GM19043 (cell line): ENCODE measurements around the gene LHX8.
"Not testable (repeated sequence)": the region's sequence is repeated elsewhere in the genome, so short reads cannot be mapped to it uniquely, and the experiment has no call there.

Experiments used
- ATAC-seq: cut with Tn5 transposase; IDR thresholded peaks from one replicate; pipeline ENCODE4 v1.9.1; 2021; ENCODE audit warnings: low read depth; ENCODE audit not compliant: unreplicated experiment

Gene LHX8

GRCh38 chr1:75133750-75134646 lies at the start of gene LHX8:
TSS of gene LHX8 (plus strand) at chr1:75134388. CDS start at chr1:75136615, 2,227 bp downstream.
- ATAC-seq, result no peak

- no peak for ATAC-seq
Measured at GRCh38 chr1:75085931-75086330, 48.3 kb upstream of the LHX8 start.

- no peak for ATAC-seq
Measured at GRCh38 chr1:75087278-75087677, 46.9 kb upstream of the LHX8 start.

- ATAC-seq, result no peak
Measured at GRCh38 chr1:75092141-75092540, 42.0 kb upstream of the LHX8 start.

- ATAC-seq, result no peak
Measured at GRCh38 chr1:75097654-75098053, 36.5 kb upstream of the LHX8 start.

- ATAC-seq, result no peak
Measured at GRCh38 chr1:75099581-75099980, 34.6 kb upstream of the LHX8 start.

GRCh38 chr1:75100481-75101092 lies 33.6 kb upstream of the LHX8 start:
- no peak for ATAC-seq

- not testable (repeated sequence) for ATAC-seq
Measured at GRCh38 chr1:75112362-75112951, 21.7 kb upstream of the LHX8 start.

- ATAC-seq, result no peak
Measured at GRCh38 chr1:75115654-75116053, 18.5 kb upstream of the LHX8 start.

- ATAC-seq, result no peak
Measured at GRCh38 chr1:75123756-75124155, 10.4 kb upstream of the LHX8 start.

GRCh38 chr1:75124510-75124909 lies 9.7 kb upstream of the LHX8 start:
- no peak for ATAC-seq

- no peak for ATAC-seq
Measured at GRCh38 chr1:75125161-75125726, 8.9 kb upstream of the LHX8 start.

- no peak for ATAC-seq
Measured at GRCh38 chr1:75126611-75127101, 7.5 kb upstream of the LHX8 start.

GRCh38 chr1:75127916-75128717 lies 6.1 kb upstream of the LHX8 start:
- ATAC-seq, result no peak

- ATAC-seq, result no peak
Measured at GRCh38 chr1:75129660-75129982, 4.6 kb upstream of the LHX8 start.

- ATAC-seq, result no peak
Measured at GRCh38 chr1:75129983-75130789, 4.0 kb upstream of the LHX8 start.

- no peak for ATAC-seq
Measured at GRCh38 chr1:75130865-75131564, 3.2 kb upstream of the LHX8 start.

GRCh38 chr1:75131565-75132241 lies 2.5 kb upstream of the LHX8 start:
- ATAC-seq, result no peak
